NCI-H2107 treated with DMSO at 0.1 percent for 48 hours (cell line): ENCODE data around the gene ALLC.

Experiments used
- DNase-seq: peaks from one replicate; lab custom pipeline; 2025; ENCODE audit not compliant: unreplicated experiment; lab: John Stamatoyannopoulos, UW

The ALLC gene

DNA sequence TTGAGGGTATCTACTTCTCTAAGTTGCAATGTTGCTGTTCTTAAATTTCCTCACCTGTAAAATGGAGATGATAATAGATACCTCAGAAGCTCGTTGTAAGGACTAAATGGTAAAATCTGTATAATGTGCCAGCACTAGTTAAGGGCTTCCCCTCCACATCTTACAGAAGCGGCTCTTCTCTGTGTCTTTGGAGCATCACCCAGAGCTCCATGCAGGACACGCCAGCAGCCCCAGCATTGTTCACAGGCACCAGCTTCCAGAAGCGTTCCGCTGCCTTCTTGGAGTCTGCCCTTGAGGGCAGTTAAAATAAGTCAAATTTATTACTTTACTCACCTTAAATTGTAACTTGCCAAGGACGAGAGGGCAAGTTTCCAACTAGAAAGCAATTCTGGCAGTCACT is 51.2 kb downstream of the ALLC start:
- no peak for DNase-seq

DNA sequence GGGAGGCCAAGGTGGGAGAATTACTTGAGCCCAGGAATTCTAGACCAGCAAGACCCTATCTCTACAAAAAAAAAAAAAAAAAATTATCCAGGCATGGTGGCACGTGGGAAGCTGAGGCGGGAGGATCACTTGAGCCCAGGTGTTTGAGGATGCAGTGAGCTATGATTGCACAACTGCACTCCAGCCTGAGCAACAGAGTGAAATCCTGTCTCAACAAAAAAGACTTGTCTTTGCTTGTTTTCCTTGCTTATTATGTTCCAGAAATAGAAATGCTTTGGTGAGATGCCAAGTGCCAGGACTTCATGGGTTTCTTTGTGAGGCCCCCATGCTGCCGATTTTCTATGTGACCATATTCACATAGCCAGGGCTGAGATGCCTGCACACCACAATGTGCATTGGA is 54.4 kb downstream of the ALLC start:
- no peak for DNase-seq

DNA sequence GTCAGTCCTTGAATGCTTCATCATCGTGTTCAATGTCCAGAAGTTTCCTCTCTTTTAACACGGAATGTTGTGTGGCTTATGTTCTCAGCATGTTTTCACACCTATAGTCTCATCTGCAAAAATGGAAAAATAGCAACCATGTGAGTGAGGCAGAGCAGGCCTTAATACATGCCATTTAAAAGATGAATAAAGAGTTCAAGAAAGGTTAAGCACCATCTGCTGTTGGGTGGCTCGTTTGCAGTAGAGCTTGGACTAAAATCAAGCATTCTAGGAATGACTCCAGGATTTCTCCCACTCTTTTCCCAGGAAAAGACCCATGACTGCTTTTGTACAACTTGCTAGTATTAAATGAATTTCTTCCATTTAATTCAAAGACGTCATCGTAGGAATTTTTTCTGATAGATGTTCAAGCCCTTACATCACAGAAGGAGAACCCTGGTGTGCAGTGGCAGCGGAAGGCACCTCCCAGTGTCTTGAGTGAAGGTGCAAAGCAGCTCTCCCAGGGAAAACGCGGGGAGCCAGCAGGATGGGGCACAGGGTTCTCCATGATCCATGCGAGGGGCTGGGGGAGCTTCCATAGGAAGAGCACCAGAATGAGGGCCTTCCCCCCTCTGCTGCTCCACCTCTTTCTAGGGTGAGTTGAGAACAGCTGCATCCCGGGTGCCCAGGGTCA is 55.0 kb downstream of the ALLC start:
- DNase-seq: no peak

DNA sequence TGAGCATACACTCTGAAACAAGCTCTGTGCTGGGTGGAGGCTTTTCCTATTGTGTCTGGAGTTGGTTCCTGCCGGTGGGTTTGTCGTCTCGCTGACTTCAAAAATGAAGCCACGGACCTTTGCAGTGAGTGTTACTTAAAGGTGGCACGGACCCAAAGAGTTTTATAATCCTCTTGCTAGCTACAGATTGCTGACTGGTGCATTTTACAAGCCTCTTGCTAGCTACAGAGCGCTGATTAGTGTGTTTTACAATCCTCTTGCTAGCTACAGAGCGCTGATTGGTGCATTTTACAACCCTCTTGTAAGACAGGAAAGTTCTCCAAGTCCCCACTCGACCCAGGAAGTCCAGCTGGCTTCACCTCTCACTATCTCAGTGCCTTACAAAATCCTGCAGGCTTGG is 60.7 kb downstream of the ALLC start:
- DNase-seq: no peak

DNA sequence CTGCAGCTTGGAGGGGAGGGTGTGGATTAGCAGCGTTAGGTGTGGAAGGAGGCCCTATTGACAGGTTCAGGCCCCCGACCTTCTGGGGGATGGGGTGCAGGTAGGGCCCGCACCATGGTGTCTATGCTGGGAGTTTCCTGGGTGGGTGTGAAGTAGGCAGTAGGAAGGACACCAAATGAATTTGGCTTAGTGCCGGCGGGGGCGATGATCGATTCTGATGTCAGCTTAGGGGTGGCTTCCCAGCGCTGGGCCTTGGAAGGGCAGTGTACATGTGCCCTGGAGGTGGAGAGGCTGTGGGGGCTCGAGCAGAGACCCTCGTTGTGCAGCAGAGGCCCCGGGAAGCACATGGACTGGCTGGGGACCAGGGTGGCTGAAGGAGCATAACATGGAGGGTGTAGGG is 67.0 kb downstream of the ALLC start:
- no peak for DNase-seq

DNA sequence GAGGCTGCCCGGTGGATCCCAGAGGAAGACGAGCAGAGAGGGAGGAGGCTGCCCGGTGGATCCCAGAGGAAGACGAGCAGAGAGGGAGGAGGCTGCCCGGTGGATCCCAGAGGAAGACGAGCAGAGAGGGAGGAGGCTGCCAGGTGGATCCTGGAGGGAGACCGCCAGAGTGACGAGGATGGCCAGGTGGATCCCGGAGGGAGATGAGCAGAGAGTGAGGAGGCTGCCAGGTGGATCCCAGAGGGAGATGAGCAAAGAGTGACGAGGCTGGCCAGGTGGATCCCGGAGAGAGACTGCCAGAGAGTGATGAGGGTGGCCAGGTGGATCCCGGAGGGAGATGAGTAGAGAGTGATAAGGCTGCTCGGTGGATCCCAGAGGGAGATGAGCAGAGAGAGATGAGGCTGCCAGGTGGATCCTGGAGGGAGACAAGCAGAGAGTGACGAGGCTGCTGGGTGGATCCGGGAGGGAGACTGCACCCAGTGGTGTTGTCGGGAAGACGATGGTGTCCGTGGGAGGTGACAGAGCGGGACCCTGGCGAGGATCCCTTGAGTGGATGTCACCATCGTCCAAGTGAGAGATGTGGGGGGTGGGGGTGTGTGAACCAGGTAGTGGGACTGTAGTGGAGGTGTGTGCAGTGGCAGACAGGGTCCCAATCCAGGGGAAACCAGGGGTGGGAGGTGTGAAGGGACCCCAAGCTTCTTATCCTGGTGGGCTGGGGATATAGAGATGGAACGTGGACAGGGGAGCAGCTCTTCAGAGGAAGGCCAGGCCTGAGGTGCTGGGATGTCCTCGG is 67.7 kb downstream of the ALLC start:
- DNase-seq: no peak

DNA sequence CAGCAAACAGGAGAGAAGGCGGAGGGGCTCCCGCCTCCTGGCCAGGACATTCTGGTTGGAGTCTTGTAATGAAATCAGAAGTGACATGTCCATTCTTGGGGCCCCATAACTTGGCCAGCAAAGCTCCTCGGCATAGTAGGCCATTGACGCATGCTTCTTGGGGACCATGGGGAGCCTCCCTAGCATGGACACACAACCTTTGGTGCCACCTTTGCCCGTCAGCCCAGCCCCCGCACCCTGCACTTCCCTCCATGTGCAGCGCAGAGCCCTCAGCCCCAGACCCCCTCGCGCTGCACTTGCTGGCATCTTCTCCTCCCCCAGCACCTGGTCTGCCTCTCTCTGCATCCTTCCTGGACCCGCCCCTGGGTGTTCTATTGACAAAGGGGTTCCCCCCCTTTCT is 68.5 kb downstream of the ALLC start:
- no peak for DNase-seq

DNA sequence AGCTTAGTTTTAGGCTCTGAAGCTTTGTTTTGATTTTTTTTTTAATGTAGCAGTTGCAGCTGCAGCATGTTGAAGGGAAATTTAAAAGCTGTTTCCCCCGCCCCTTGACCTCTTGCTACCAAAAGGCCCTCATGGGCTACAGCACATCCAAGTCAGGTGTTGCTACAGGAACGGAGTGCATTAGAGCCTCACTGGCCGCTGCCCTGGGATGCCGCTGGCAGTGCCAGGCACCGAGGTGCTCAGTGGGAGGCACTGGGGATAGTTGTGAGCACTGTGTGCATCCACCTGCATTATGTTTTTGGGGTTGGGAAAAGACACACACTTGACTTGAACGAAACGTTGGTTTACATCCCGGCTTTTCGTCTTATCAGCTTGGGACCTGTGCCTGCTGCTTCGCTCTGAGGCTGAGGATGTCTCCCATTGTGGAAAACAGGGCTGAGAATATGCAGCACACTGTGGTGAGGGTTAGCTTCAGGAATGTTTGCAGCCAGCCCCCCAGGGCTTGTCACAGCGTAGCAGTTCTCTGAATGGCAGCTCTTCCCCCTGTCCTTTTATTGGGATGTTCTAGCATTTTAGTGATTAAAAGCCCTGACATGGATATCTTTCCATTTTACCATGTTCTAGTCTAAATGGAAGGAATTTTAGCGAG is 69.5 kb downstream of the ALLC start:
- DNase-seq: no peak

DNA sequence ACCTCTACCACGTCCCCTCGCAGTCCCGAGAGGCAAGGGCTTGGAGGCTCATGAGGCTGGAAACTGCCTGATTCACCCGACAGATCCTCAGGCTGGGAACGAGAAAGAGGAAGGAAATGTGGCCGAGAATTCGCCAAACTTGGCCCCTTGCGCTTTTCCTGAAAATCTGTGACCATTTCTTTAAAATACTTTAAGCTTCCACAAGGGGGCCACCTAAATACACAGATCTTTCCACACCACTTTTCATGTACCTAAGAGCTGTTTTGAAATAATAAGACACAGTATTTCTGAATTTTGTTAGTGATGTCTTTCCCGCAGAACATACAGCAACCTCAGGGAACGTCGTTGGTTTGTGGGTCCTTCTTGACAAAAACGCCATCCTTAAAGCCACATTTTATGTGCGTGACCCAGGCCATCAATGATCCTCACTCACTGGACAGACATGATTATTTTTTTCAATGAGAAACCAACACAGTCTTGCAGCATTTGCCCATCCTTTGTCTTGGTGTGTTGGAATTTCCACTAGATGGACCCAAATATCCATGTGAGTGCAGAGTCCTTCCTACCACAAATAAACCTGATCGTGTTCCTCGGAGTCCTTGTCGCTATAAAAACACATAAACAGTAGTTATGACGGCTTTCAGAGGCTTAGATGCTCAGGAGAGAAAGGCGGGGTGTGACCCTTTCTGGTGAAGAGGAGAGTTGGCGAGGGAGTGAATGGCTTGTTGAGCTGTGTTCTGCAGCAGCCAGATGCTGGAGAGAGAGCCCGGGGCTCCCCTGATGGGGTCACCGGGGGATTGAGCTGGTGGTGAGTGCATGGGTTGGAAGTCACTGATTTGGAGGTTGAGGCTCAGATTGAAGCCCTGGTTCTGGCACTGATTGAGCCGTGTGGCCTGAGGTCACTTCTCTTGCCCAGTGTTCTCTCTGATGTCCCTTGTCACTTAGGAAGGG is 70.4 kb downstream of the ALLC start:
- peak; percentile 55 for DNase-seq

DNA sequence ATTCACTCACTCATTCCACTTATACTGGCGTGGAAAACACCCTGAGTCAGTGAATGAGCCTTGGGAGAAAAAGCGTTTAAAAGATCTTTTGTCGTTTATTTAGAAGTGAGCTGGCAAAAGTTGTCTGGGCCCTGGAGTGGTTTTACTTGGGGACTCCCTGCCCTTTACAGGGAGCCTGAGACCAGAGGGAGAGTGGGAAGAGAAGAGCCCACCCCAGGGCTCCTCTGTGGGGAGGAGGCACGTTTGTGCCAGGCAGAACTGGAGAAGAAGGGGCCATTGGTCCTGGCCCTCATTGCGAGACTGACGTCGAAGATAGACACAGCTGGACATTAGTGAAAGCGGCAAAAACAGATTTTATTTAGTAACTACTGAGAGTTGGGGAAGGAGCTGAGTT is 71.1 kb downstream of the ALLC start:
- no peak for DNase-seq

DNA sequence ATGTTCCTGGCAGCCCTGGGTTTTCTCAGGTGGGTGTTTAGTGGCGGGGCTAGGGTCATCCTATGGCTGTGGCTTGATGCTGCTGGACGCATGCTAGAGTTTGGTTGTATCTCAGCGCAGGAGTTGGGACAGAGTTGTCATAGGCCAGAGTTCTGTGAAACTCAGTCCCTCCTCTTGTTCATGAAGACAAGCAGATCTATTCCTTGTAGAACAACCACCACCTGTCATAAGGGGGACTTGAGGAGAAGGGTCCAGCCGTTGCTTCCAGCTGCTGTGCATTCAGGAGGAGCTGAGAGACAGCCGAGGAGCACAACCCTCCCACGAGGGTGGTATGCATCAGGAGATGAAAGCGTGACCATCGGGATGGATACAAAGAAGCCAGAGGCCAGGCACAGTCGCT is 71.8 kb downstream of the ALLC start:
- DNase-seq: no peak

DNA sequence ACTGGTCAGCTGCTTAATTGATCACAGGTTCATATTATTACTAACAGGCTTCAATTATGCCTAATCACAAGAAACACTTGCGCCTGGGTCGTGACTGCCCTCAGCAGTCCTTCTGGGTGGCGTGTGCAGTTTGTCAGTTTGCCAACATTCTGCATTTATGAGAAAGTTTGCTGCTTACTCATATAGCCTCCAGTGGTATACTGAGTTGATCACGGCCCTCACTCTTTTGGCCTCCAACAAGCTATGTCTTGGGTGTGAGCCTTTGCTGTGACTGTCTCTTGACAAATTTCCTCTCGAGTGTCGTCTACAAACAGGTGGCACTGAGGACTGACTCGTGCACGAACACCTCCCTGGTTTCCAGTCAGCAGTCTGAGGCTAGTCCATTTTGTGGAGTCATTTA is 72.6 kb downstream of the ALLC start:
- no peak for DNase-seq

DNA sequence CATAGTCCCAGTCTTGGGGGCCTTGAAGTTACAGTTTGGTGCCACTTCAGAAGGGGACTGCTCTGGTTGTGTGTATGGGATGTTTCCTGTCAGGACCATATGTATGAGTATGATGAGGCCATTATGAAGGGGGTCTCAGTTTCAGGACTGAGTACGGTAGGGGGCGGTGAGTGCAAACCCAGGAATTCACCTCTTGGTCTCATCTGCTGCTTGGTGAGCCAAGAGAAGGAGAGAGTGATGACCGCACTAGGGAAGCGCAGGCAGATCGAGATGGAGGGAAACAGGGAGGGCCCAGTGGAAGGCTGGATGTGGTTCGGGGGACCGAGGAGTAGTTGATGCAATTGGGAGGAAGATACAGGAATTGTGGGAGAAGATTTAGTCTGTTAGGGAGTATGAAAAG is 73.8 kb downstream of the ALLC start:
- DNase-seq: no peak

DNA sequence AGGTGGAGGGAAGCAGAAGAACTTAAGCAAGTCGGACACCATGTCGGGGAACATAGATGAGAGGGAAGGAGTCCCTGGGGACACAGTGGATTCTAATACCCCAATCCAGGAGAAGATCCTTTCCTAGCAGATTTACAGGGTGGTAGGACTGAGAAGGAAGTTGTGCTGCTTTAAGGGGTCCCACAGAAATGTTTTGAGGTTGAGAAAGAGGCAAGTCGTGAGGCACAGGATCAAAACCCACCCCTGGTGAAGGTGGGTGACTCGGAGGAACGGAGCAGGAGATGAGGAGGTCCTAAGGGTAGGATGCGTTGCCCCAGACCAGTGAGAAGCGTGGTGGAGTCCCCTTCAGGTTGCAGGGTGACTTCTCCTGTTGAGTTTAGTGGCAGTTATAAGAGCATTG is 78.1 kb downstream of the ALLC start:
- DNase-seq: no peak

DNA sequence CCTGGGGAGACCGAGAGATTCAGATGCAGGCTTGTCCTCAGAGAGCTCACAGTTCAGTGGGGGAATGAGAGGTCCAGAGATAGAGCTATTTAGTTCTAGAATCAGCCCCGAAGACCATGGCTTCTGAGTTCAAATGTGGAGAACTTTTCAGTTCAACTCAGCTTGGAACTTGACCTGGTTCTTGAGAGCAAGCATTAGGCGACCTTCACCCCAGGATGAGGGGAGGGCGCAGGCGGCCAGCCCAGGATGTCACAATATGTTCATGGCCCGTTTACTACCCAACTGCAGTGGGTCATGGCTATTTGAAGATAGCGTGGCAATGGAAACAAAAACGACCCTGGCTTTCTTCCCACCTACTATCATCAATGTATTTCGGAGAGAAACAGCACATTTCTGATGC is 79.1 kb downstream of the ALLC start:
- DNase-seq: no peak

DNA sequence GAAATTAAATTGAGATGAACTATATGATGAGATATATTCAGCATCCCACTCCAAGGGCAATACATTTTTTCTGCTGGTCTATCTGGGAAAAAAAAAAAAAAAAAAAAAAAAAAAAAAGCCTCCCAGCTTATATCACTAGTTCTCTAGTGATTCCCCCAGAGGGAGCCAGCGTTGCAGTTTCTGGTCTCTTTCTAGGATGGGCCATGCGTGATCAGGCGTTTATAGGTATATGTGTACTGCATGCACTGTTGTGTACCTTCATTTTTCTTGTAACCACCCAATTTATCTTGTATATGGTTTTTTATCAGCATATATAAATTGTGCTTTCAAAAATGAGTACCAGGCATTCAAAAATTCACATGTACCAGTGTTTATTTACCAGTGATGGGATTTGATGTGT is 80.5 kb downstream of the ALLC start:
- peak; percentile 6 for DNase-seq

DNA sequence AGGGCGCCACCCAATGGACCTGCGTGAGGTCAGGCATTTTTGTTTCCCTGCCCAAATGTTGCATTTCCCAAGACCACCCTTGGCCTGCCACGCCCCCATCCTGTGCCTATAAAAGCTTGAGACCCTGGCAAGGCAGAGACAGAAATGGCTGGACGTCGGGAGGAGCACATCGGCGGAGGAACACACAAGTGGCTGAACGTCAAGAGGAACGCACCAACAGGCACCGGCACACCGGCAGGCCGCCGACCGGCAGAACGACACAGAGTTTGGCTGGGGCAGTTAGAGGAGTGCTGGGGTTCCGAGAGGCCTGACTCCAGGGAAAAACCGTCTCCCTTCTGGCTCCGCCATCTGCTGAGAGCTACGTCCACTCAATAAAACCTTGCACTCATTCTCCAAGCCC is 81.3 kb downstream of the ALLC start:
- DNase-seq: no peak

DNA sequence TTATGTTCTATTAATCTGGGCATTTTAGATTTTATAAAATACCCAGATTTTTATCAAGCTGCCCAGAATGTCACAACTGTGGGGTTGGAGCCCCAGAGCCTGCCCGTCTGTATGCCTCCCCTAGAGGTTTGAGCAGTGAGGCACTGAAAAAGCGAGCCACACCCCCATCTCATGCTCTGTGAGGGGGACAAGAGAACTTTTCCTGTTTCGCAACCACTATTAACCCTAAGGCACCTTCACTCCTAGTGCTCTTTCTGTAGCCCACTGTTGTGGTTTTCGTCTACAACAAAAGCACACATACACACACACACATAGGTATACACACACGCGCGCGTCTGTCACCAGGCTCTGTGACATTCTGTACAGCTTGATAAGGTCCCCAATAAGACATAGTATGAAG is 83.4 kb downstream of the ALLC start:
- no peak for DNase-seq

DNA sequence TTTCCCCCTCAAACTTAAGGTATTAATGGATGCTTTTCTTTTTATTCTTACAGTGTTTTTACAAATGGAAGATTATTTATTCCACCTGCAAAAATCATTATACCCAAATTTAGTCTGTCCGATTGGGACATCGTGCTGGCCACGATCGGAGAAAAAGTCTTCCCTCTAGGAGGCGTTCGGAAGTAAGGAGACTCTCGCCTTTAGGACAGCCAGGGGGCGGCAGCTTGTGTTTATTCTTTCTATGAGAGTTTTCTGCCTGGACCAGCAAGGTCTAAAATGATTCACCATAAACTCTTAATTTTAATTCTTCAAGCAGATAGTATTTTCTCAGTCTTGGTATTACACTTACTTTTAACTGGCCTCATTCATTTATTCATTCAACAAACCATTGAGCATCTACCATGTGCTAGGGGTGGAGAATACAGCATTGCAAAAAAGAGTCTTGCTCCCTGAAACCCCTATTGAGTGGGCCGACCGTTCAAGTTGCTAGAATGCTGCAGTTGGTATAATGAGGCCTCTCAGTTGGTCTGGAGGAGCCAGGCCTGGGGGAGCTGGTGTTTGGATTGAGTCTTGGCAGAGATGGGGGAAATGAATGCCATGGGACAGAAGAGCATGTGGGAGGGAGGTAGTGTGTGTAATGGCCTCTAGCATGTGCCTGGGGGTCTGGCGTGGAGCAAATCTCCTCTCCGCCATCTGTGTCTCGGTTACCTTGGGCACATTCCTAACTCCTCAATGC is 84.0 kb downstream of the ALLC start:
- DNase-seq: no peak

DNA sequence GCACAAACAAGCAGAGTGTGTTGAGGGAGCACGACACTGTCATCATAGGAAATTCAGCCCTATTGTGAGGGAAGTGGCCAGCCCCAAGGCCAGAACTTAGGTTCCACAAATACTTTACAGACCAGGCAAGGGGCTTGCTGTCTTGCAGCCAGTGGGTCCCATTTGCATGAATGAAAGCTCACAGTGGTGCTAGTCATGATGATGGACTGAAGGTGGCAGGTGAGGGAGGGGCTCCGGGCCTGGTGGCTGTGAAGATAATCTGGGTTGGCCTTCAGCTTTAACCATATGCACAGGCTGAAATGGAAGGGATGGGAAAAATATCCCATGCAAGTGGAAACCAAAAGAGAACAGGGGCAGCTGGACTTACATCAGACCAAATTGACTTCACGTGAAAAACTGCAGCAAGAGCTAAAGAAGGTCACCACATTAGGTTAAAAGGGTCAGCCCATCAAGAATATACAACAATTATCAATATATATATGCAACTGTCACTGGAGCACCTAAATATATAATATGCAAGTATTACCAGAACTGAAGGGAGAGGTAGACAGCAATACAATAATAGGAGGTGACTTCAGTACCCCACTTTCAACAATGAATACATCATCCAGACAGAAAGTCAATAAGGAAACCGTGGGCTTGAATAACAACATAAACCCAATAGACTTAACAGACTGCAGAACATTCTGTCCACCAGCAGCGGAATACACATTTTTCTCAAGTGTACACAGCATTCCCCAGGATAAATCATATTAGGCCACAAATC is 84.9 kb downstream of the ALLC start:
- no peak for DNase-seq
